Measurements from ENCODE around the gene SPATA21.

Gene SPATA21

GRCh38 chr1:16449065-16449464 lies 11.8 kb upstream of the SPATA21 start:
- no peak for TF ChIP-seq CTCF (IDR thresholded peaks at IDR 0.05; ENCODE audit: extremely low read depth, insufficient read depth, missing control alignments)
- DNase-seq (ENCODE audit: low spot score), result no peak
- in situ Hi-C loops (cut with MboI; ENCODE audit: low pct_unique_long_range_greater_than_20kb, low sequenced_read_pairs, unreplicated experiment), result no loop called here

GRCh38 chr1:16447641-16448040 lies 10.4 kb upstream of the SPATA21 start:
- TF ChIP-seq CTCF (IDR thresholded peaks at IDR 0.05; ENCODE audit: extremely low read depth, insufficient read depth, missing control alignments), result no peak
- in situ Hi-C loops (cut with MboI; ENCODE audit: low pct_unique_long_range_greater_than_20kb, low sequenced_read_pairs, unreplicated experiment), result no loop called here
- no peak for DNase-seq (ENCODE audit: low spot score)

GRCh38 chr1:16446116-16446515 lies 8.9 kb upstream of the SPATA21 start:
- no peak for DNase-seq (ENCODE audit: low spot score)
- in situ Hi-C loops (cut with MboI; ENCODE audit: low pct_unique_long_range_greater_than_20kb, low sequenced_read_pairs, unreplicated experiment), result no loop called here
- no peak for TF ChIP-seq CTCF (IDR thresholded peaks at IDR 0.05; ENCODE audit: extremely low read depth, insufficient read depth, missing control alignments)

- DNase-seq (ENCODE audit: low spot score), result peak; percentile 40
- in situ Hi-C loops (cut with MboI; ENCODE audit: low pct_unique_long_range_greater_than_20kb, low sequenced_read_pairs, unreplicated experiment), result no loop called here
- no peak for TF ChIP-seq CTCF (IDR thresholded peaks at IDR 0.05; ENCODE audit: extremely low read depth, insufficient read depth, missing control alignments)
These were observed 7.8 kb upstream of the SPATA21 start for GRCh38 chr1:16445052-16445451.

GRCh38 chr1:16443975-16444770 lies 6.9 kb upstream of the SPATA21 start:
- in situ Hi-C loops (cut with MboI; ENCODE audit: low pct_unique_long_range_greater_than_20kb, low sequenced_read_pairs, unreplicated experiment), result no loop called here
- no peak for DNase-seq (ENCODE audit: low spot score)
- no peak for TF ChIP-seq CTCF (IDR thresholded peaks at IDR 0.05; ENCODE audit: extremely low read depth, insufficient read depth, missing control alignments)

- no peak for DNase-seq (ENCODE audit: low spot score)
- TF ChIP-seq CTCF (IDR thresholded peaks at IDR 0.05; ENCODE audit: extremely low read depth, insufficient read depth, missing control alignments), result no peak
- in situ Hi-C loops (cut with MboI; ENCODE audit: low pct_unique_long_range_greater_than_20kb, low sequenced_read_pairs, unreplicated experiment), result no loop called here
These were observed 5.7 kb upstream of the SPATA21 start for GRCh38 chr1:16442941-16443340.
